Right renal pelvis (tissue), 4 donors: ENCODE results near the gene ITGA6. TPM values are rescaled to one million over a fixed set of nuclear protein-coding genes. Genes with fewer than 3 reads are reported as not detected.
"Not testable (repeated sequence)": the region's sequence is repeated elsewhere in the genome, so short reads cannot be mapped to it uniquely, and the experiment has no call there.

Source experiments
- DNase-seq, 4 donors: peaks; one replicate each; pipeline ENCODE4 v3.0.0-alpha.2; 2013; ENCODE audit warnings: low read depth in 4 of 4, low spot score in 3 of 4, missing footprints in 1 of 4
- polyA plus RNA-seq, 4 donors: library from polyadenylated mRNA; unstranded; fragments of 120-200 nt; gene quantifications; one replicate each; pipeline ENCODE4 v1.2.1, GENCODE V29; 2013; ENCODE audit not compliant: insufficient read length in 4 of 4

The ITGA6 gene
- polyA plus RNA-seq, 4 donors, result 99.2 to 125 (median 114) TPM

DNA sequence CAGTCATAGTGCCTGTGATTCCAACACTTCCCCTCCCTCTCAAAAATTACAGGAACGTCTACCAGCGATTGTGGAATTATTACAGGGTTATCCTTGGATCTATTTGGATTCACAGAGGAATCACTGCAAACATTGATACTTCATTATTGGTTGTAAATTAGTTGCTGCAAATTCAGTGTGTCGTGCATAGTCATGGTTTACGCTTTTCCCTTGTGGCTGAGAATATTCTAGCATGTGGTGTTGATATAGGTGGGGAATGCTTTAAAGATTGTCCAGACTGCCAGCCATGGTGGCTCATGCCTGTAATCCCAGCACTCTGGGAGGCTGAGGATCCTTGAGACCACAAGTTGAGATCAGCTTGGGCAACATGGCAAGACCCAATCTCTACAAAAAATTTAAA, 79.8 kb downstream of the ITGA6 start:
- DNase-seq, result no peak

DNA sequence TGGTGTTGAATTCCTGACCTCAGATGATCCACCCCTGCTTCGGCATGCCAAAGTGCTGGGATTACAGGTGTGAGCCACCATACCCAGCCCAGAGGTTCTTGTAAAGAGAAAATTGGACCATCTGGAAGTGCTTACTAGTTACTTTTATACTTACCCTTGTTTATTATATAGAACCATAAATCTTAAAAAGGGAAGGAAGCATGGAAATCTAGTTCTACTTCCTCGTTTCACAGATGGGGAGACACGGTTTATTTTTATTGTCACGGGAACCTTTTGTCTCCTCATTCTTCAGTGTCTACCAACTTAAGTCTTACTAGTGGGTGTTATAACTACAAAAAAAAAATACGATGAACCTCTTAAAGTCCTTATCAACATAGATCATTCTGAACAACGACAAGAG, 82.7 kb downstream of the ITGA6 start:
- no peak for DNase-seq

DNA sequence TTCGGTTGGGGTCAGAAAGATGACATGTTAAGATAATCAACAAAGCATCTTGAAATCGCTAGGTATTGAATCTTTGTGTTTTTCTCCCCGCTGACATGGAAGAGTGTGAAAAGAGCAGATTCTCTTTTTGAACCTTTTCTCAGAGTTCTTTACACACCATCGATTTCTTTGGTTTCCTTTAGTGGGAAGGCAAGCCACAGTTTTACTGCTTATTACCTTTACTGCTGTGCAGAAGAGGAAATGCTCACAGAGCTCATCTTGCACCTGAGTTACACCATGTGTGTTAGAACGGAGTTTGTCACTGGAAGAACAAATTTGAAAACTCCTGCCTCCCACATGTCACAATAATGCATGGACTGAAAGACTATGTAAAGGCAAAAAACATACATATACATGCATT, 83.2 kb downstream of the ITGA6 start:
- DNase-seq, result no peak

DNA sequence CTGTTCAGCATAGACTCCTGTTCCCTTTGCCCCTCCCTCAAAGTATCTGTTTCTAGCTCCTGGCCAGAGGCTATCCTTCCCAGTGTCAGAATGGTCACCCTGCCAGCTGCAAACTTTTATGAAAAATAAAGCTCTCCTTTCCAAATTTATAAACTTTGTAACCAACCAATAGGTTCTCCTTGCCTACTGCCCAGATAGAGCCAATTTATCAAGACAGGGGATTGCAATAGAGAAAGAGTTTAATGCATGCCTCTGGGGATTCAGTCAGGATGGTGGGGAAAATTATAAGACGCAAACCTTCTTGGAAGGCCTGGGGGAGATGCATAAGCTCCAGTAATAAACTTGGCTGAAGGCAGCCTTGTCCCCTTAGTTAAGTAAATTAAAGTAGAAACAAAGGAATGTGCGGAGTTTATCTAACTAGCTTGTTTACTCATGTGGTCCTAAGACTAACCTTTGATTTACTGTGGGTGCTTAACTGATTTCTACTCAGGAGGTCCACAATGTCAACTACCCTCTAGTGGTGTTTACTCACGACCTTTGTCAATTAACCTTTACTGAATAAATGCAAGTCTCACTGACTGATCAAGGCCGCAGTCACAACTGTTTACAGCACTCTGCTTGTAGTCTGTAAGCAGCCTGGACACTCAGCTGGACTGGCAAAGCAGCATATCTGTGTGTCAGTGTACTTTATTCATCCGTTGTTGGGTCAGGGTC, 85.6 kb downstream of the ITGA6 start:
- no peak for DNase-seq

DNA sequence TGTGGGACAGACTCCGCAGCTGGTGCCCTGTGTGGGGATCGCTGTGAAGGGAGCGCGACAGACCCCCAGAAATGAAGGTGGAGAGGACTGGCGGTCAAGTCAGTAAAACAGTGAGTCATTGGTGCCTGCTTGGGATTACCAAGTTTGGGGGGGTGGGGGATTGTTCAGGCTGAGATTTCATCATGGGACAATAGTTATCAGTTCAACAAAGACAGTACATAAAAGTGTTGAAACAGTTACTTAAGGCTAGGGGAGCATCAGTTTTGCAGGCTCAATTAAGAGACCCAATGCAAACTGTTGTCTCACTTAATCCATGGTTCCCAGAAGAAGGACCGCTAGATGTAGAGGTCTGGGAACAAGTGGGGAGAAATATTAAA, 86.1 kb downstream of the ITGA6 start:
- no peak for DNase-seq

DNA sequence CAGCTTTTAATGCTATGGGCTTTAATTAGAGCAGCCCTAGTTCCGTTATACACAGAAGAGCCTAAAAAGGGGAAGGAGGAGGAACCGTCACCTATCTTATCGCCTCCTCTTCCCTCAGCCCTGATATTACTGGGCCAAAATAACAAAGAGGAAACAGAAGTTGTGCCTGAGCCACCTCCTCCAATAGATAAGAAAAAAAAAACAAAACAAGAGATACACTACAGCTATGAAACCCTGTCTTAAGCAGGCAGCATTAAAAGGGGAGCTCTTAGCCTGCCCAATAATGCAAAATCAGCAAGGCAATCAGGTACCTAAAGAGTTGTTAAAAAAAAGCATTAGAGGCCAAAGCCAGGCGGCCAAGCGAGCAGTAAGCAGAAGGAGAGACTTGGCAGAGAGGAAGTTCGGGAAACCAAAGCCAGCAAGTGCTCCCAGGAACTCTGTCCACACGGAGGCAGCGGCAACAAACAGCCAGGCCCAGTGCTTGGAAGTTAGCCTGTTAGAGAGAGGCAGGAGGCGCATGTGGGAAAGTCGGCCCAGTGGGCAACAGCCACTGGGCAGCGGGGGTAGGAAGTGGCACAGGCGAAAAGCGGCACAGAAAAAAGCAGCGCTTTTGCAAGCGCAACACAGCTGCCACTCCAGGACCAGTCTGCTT, 86.7 kb downstream of the ITGA6 start:
- no peak for DNase-seq

DNA sequence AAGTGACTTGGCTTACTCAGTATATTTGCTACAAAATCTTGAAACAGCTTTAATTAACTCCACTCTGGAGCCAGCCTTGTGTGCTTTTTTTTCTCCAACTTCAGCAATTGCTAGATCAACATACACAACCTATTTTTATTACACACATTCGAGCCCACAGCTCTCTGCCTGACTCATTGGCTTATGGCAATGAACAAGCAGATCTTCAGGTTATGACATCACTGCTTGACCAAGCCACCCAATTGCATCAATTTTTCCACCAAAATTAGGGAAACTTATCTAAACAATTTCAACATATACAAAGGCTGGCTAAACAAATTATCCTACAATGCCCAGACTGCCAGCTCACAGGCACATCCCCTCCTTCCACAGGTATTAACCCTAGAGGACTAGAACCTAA, 88.9 kb downstream of the ITGA6 start:
- no peak for DNase-seq

DNA sequence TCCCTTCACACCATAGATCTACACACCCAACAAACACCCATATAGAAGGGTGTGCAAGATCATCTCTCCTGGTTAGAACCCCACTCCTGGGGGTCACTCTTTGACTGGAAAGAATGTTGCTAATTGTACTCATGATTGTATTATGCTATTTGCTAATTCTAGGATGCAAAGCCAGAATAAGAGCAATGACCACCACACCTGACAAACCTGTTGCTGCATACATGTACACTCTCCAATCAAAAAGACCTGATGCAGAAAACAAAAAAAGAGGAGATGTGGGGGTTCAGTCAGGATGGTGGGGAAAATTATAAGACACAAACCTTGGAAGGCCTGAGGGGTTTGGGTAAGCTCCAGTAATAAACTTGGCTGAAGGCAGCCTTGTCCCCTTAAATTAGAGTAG, 91.6 kb downstream of the ITGA6 start:
- no peak for DNase-seq

DNA sequence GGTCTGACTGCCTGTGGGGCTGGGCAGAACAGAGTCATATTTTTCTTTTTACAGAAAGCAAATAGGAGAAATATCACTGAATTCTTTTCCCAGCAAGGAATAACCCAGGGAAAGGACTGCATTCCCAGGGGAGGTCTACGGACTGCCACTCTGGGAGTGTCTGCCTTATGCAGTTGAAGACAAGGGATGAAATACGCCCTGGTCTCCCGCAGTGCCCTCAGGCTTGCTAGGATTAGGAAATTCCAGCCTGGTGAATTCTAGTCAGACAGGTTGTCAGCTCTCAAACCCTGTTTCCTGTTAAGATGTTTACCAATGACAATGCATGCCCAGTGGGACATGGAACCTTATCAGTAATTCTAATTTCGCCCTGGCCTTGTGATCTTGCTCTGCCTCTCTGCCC, 98.2 kb downstream of the ITGA6 start:
- no peak for DNase-seq

DNA sequence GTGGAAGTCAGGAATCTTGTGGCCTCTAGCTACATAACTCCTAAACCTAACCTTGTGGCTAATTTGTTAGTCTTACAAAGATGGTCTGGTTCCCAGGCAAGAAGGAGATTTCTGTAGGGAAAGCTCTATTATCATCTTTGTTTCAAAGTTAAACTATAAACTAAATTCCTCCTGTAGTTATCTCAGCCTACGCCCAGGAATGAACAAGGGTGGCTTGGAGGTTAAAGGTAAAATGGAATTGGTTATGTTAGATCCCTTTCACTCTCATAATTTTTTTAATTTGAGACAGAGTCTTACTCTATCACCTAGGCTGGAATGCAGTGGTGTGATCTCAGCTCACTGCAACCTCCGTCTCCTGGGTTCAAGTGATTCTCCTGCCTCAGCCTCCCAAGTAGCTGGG, 103.9 kb downstream of the ITGA6 start:
- no peak for DNase-seq

DNA sequence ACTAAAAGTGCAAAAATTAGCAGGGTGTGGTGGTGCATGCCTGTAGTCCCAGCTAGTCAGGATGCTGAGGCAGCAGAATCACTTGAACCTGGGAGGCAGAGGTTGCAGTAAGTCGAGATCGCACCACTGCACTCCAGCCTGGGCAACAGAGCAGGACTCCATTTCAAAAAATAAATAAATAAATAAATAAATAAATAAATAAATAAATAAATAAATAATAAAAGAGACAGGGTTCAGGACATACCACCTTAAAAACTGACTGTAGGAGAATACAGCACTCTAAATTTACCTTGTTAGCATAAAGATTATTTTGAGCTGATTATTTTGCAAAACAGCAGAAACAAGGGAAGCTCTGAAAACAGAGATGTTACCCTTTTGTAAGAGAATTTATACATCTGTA, 105.1 kb downstream of the ITGA6 start:
- not testable (repeated sequence) for DNase-seq

DNA sequence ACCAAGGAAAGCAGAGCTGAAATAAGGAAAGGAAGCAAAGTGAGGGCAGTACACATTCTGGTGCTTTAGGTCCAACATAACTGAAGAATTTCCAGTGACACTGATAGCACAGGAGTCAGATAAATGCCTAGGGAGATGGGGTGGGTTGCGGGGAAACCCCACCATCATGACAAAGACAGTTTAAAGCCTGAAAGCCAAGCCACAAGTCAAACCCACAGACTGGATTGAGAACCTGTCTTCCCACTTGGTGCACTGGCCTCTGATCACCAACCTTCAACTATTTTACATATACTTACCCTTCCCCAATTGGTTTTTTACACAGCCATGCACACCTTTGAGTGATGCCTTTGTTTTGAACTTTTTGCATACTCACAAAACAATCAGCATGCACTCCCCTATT, 106.3 kb downstream of the ITGA6 start:
- DNase-seq, result no peak

DNA sequence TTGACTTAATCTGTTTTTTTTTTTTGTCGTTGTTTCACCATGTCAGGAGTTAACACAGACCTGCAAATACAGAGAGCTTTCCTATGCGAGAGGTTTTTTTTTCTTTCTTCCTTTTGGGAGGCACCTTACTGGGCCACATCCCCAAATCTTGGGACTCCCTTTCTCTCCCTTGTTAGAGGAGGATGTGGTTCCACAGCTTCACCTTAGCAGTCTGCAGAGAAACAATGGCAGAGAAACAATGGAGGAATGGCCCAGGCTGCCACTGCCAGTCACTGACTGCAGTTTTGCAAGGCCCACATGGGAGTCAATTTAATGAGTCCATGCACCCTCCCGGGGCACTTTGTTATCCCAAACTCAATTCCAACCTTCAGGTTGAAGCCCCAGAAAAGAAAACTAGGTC, 107.7 kb downstream of the ITGA6 start:
- DNase-seq, result no peak

DNA sequence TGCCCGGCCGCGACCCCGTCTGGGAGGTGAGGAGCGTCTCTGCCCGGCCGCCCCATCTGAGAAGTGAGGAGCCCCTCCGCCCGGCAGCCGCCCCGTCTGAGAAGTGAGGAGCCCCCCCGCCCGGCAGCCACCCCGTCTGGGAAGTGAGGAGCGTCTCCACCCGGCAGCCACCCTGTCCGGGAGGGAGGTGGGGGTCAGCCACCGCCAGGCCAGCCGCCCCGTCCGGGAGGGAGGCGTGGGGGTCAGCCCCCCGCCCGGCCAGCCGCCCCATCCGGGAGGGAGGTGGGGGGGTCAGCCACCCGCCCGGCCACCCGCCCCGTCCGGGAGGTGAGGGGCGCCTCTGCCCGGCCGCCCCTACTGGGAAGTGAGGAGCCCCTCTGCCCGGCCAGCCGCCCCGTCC, 110.5 kb downstream of the ITGA6 start:
- DNase-seq, result not testable (repeated sequence)

DNA sequence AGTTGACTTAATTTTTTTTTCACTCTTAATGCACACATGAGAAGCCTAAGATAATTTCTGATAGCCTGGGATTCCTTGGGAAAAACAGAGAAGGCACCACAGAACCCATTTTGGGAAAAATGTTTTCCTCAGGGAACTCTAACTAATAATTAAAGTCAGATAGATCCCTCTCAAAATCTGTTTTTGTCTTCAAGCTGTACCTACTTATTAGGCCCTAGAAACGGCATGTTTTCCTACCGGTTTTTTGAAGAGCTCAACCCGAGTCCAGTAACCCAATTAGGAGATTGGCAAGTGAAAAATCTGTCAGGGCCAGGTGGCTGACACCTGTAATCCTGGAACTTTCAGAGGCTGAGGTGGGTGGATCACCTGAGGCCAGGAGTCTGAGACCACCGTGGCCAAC, 112.4 kb downstream of the ITGA6 start:
- DNase-seq, result no peak

DNA sequence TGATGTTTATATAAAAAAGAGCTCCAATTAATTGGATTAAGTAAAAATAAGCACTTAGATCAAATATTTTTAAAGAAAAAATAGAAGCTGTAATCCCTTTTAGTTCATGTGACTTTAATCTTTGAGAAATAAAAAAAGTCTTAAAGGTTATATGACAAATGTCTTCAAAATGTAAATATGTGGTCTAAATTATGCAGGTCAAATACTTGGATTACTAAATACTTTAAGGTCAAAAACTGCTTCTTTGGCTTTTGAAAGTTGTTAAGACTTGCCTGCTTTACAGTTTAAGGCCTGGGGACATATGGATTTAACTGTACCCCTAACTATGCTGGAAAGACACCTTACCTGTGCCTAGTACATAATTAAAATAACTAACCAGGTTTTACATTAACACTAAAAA, 113.0 kb downstream of the ITGA6 start:
- no peak for DNase-seq

DNA sequence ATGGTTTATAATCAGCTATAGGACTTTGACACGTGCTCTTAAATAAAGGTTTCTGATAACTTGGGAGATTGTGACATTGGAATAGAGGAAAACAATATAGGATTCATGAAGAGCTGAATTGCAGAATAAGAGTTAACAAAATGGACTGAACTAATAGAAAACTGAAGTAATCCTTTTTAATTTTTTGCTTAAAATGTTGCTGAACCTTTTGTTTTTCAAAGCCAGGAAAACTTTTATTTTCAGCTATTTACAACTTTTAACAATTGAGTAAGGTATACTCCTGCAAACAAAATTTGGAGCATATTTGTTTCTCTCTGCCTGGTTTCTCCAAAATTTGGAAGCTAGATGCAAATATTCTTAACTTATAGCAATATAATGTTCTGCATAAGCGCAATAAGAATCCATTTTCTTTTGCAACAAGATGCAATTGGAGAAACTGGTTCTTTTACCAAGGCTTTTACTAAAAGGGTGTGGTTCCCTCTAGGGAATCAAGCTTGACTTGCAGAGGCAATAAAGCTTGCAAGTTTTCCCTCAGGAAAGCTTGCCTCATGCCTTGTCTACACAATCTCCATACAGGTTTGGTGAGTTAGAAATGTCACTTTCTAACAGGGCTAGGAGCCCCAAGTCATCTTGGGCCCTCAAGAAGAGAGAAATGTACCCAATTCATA, 118.2 kb downstream of the ITGA6 start:
- DNase-seq, result no peak

DNA sequence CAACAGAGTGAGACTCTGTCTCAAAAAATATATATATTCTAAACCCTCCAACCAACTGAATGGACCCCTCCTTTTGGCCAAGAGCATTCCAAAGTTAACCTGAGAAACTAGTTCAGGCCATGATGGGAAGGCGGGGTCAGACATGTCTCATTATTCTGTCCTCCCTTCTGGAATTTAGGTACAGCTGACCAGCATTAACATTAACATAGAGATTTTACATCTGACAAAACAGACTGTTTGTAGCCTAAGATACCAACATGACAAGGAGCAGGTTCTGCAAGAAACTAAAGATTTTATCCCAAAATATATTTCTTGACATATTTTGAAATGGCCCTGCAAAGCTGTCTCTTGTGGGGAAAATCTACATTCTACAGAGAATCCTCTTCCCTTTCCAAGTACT, 121.7 kb downstream of the ITGA6 start:
- DNase-seq, result no peak

DNA sequence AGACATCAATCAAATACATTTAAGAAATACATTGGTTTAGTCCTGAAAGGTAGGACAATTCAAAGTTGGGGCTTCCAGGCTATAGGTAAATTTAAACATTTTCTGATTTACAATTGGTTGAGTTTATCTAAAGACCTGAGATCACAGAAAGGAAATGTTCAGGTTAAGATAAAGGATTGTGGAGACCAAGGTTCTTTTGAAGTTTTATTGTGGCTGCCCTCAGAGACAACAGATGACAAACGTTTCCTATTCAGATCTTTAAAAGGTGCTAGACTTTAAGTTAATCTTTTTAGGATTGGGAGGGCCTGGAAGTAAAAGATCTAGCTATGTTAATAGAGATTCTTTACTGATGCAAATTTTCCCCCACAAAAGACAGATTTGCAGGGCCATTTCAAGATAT, 122.4 kb downstream of the ITGA6 start:
- not testable (repeated sequence) for DNase-seq

DNA sequence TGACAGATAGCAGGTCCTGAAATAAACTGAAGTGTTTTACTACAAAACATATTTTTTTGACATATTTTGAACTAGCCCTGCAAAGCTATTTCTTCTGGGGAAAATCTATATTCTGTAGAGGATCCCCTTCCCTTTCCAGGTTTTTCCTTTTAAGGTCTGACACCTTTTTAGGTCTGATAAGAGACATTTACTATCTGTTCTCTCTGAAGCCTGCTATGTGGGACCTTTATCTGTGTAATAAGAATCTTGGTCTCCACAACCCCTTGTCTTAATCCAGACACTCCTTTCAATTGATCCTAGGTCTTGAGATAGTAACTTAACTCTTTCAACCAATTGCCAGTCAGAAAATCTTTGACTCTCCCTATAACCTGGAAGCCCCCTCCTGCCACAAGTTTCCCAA, 123.0 kb downstream of the ITGA6 start:
- no peak for DNase-seq

DNA sequence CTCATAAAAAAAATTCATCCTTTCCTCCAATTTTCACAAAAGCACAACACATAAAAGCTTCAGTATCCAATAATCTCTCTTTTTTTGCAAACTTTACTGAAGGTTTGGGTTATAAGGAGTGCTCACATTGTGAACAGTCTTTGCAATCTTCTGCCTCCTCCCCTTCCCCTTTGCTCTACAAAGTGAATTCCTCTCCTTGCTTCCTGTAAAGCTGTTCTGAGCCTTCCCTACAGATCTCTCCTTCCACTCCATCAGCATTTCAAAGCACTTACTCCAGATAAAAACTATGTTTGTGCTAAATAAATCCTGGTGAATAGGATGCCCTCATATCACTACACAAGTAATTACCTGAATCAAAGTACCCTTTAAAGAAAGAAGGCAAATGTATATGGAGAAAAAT, 123.9 kb downstream of the ITGA6 start:
- no peak for DNase-seq
